WTC11 (cell line): ENCODE results near the gene HRH1. TPM values are rescaled to one million over a fixed set of nuclear protein-coding genes. Genes with fewer than 3 reads are reported as not detected.

Source experiments
- ATAC-seq: fragments of 200-7000 bp; cut with Tn5 transposase; 2 replicates; pipeline ENCODE4 v1.10.0; 2021; ENCODE audit warnings: mild to moderate bottlenecking, moderate library complexity
- CTCF ChIA-PET: fragments of 300-600 bp; sonication (Branson Sonifier 250); formaldehyde crosslinking; loops from one replicate; lab custom pipeline; 2021; ENCODE audit warnings: antibody characterized with exemption; lab: Charles Lee
- POLR2A ChIA-PET: fragments of 350-600 bp; sonication (Branson Sonifier 250); formaldehyde crosslinking; loops from one replicate; lab custom pipeline; 2021; ENCODE audit warnings: antibody characterized with exemption; lab: Charles Lee
- DNase-seq: peaks from one replicate; pipeline ENCODE4 v3.0.0; 2021; ENCODE audit warnings: low spot score
- H3K27ac Mint-ChIP-seq: 2 replicates; pipeline ENCODE4 v1.8.0; 2021; ENCODE audit warnings: mixed read lengths
- H3K27me3 Mint-ChIP-seq: 2 replicates; pipeline ENCODE4 v1.8.0; 2021; ENCODE audit warnings: low read depth, mild to moderate bottlenecking, moderate library complexity, mixed read lengths
- H3K36me3 Mint-ChIP-seq: 2 replicates; pipeline ENCODE4 v1.8.0; 2021; ENCODE audit warnings: mixed read lengths
- H3K4me1 Mint-ChIP-seq: 2 replicates; pipeline ENCODE4 v1.8.0; 2022; ENCODE audit warnings: mixed read lengths
- H3K4me3 Mint-ChIP-seq: 2 replicates; pipeline ENCODE4 v1.8.0; 2021; ENCODE audit warnings: mild to moderate bottlenecking, moderate library complexity, mixed read lengths
- H3K9me3 Mint-ChIP-seq: 2 replicates; pipeline ENCODE4 v1.8.0; 2021; ENCODE audit warnings: mixed read lengths
- ELF4 ChIP-seq: sonication (generic); formaldehyde crosslinking; IDR thresholded peaks from 2 replicates; pipeline ENCODE4 v1.8.1; 2022; ENCODE audit warnings: low read depth, mild to moderate bottlenecking, moderate library complexity, missing genetic modification reagents
- IRF2 ChIP-seq: sonication (generic); formaldehyde crosslinking; IDR thresholded peaks from 2 replicates; pipeline ENCODE4 v1.8.0; 2022; ENCODE audit warnings: low read depth, missing genetic modification reagents, borderline replicate concordance
- JAZF1 ChIP-seq: fragments of 250-450 bp; sonication (Bioruptor Pico); IDR thresholded peaks from 2 replicates; pipeline ENCODE4 v1.9.0; 2021; ENCODE audit warnings: moderate library complexity, mild to moderate bottlenecking, inconsistent platforms
- PRRX2 ChIP-seq: fragments of 250-450 bp; sonication (Bioruptor Pico); IDR thresholded peaks from 2 replicates; pipeline ENCODE4 v1.8.0; 2021; ENCODE audit warnings: mild to moderate bottlenecking
- SMAD4 ChIP-seq: sonication (generic); formaldehyde crosslinking; IDR thresholded peaks from 2 replicates; pipeline ENCODE4 v1.8.0; 2022; ENCODE audit warnings: mild to moderate bottlenecking, missing genetic modification reagents
- ZBTB21 ChIP-seq: sonication (generic); formaldehyde crosslinking; IDR thresholded peaks from 2 replicates; pipeline ENCODE4 v1.8.1; 2023; ENCODE audit warnings: mild to moderate bottlenecking, missing genetic modification reagents, borderline replicate concordance
- ZNF219 ChIP-seq: sonication (generic); formaldehyde crosslinking; IDR thresholded peaks from 2 replicates; pipeline ENCODE4 v1.8.0; 2023; ENCODE audit warnings: missing genetic modification reagents, mild to moderate bottlenecking, borderline replicate concordance
- ZNF232 ChIP-seq: sonication (generic); formaldehyde crosslinking; IDR thresholded peaks from 2 replicates; pipeline ENCODE4 v1.8.0; 2022; ENCODE audit warnings: mild to moderate bottlenecking, missing genetic modification reagents
- total RNA-seq: library from RNA; stranded (reverse); gene quantifications from 3 replicates; pipeline ENCODE4 v1.2.3, GENCODE V29; 2021
- TF ChIP-seq, protein P1 (sequence below): fragments of 250-450 bp; sonication (Bioruptor Pico); IDR thresholded peaks from 2 replicates; pipeline ENCODE4 v1.8.0; 2021; ENCODE audit warnings: mild to moderate bottlenecking
- TF ChIP-seq, protein P2 (sequence below): sonication (generic); formaldehyde crosslinking; IDR thresholded peaks from 2 replicates; pipeline ENCODE4 v1.8.0; 2023; ENCODE audit warnings: mild to moderate bottlenecking, missing genetic modification reagents
- TF ChIP-seq, protein P3 (sequence below): fragments of 250-450 bp; sonication (Bioruptor Pico); conservative IDR thresholded peaks from 2 replicates; pipeline ENCODE4 v1.9.0; 2021; ENCODE audit warnings: mild to moderate bottlenecking
- TF ChIP-seq, protein P4 (sequence below): sonication (generic); formaldehyde crosslinking; conservative IDR thresholded peaks from 2 replicates; pipeline ENCODE4 v1.8.1; 2022; ENCODE audit warnings: mild to moderate bottlenecking, missing genetic modification reagents

HRH1 gene
- total RNA-seq, 1 experiment from 2014 or later: not detected

DNA sequence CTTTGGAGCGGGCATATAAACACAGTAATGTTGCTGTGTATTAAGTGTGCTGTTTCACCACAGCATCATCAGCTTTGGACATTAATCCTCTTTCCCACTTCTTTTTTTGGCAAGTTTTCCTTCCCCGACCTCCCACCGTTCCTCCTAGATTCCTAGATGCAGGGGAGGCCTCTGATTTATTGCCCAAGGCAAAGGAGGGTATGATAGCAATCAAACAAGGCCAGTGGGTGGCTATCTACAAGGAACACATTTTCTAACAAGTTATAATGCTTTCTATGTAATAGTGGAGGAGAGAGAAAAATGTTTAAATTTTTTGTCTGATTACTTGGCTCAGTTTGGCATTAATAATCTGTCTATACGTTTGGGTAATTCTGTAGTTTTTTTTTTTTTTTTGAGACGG, 156.0 kb downstream of the HRH1 start (continued):
- TF ChIP-seq, protein P1, sequence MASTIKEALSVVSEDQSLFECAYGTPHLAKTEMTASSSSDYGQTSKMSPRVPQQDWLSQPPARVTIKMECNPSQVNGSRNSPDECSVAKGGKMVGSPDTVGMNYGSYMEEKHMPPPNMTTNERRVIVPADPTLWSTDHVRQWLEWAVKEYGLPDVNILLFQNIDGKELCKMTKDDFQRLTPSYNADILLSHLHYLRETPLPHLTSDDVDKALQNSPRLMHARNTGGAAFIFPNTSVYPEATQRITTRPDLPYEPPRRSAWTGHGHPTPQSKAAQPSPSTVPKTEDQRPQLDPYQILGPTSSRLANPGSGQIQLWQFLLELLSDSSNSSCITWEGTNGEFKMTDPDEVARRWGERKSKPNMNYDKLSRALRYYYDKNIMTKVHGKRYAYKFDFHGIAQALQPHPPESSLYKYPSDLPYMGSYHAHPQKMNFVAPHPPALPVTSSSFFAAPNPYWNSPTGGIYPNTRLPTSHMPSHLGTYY: no peak
- TF ChIP-seq JAZF1 (CRISPR knock-in tag): no peak
- TF ChIP-seq ZNF232: no peak
- TF ChIP-seq, all 79 proteins: peak for 0

DNA sequence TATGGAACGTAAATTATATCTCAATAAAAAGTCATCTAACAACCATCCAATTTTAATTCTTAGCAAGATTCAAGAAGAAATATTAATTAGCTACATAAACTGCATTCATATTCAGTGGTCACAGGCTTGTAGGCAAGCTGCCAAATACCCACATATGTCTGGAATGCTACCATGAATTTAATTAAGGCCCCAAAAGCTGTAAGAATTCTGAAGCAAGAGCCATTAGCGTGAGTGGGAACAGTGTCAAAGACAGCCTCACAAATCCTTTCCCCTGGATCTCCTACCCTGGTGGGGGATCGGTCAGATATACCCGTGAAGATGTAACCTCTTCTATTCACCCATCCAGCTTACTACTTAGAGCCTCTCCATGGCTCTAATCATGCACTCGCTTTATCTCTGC, 157.9 kb downstream of the HRH1 start:
- Mint-ChIP-seq H3K4me1 (no peaks in the 10 kb centered on the region), H3K36me3 (peaks cover 13% of the 10 kb centered on the region), H3K4me3 (no peak overlapping the region), H3K27me3 (no peaks in the 10 kb centered on the region), H3K27ac (no peak overlapping the region), H3K9me3 (no peaks in the 10 kb centered on the region)
- TF ChIP-seq, protein P2, sequence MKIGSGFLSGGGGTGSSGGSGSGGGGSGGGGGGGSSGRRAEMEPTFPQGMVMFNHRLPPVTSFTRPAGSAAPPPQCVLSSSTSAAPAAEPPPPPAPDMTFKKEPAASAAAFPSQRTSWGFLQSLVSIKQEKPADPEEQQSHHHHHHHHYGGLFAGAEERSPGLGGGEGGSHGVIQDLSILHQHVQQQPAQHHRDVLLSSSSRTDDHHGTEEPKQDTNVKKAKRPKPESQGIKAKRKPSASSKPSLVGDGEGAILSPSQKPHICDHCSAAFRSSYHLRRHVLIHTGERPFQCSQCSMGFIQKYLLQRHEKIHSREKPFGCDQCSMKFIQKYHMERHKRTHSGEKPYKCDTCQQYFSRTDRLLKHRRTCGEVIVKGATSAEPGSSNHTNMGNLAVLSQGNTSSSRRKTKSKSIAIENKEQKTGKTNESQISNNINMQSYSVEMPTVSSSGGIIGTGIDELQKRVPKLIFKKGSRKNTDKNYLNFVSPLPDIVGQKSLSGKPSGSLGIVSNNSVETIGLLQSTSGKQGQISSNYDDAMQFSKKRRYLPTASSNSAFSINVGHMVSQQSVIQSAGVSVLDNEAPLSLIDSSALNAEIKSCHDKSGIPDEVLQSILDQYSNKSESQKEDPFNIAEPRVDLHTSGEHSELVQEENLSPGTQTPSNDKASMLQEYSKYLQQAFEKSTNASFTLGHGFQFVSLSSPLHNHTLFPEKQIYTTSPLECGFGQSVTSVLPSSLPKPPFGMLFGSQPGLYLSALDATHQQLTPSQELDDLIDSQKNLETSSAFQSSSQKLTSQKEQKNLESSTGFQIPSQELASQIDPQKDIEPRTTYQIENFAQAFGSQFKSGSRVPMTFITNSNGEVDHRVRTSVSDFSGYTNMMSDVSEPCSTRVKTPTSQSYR (CRISPR knock-in tag): no peak
- TF ChIP-seq, protein P3, sequence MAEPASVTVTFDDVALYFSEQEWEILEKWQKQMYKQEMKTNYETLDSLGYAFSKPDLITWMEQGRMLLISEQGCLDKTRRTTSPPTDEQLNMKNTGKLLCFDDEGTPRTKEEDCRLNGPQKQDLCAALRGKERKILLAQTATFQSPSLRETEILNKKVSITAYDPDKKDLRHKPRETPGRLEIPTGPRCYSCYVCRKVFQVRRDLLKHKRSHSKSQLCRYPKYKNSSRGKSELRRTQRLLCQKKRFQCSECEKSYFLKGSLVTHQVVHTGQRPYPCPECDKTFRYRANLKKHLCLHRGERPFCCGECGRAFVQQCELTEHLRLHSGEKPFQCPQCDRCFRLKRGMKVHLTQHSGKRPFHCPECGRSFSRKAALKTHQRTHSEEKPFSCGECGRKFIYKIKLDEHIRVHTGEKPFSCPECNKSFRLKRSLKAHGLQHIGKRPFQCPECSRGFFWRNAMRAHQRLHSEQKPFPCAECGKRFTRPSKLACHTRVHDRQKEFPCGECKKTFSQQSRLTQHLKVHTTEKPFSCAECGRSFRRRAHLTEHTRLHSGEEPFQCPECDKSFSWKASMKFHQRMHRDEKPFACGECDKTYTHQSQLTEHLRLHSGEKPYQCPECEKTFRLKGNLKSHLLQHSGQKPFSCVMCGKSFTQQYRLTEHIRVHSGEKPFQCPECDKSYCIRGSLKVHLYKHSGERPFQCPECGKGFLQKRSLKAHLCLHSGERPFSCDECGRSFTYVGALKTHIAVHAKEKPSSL (CRISPR knock-in tag): no peak
- TF ChIP-seq, protein P4, sequence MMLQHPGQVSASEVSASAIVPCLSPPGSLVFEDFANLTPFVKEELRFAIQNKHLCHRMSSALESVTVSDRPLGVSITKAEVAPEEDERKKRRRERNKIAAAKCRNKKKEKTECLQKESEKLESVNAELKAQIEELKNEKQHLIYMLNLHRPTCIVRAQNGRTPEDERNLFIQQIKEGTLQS (CRISPR knock-in tag): no peak
- TF ChIP-seq JAZF1 (CRISPR knock-in tag) (no peak), PRRX2 (CRISPR knock-in tag) (no peak), SMAD4 (CRISPR knock-in tag) (no peak), ELF4 (CRISPR knock-in tag) (no peak), IRF2 (CRISPR knock-in tag) (no peak), ZNF219 (no peak), ZBTB21 (no peak)
- no peak for DNase-seq
- ChIA-PET CTCF (no interaction called here), POLR2A (no interaction called here)
- no peak for ATAC-seq

Other genes starting within 250 kb of the HRH1 start
- gene SLC6A1, start 161.7 kb upstream of the HRH1 start, total RNA-seq: 0.50 to 0.72 TPM (median 0.50 TPM) in 3 replicates
- gene ATG7, start 117.9 kb downstream of the HRH1 start, total RNA-seq: 17.4 to 21.2 TPM (median 17.5 TPM) in 3 replicates